Activated naive CD4-positive, alpha-beta T cell treated with anti-CD3 and anti-CD28 coated beads, Interleukin-2, amount 50 U/mL, for 72 hours (primary cell): ENCODE measurements around the gene B4GALT2. TPM values are rescaled to one million over a fixed set of nuclear protein-coding genes. Genes with fewer than 3 reads are reported as not detected.
A peak's percentile ranks its signal among the peaks of the same experiment; 100 is the strongest.

Experiments used
- ATAC-seq, 2 donors: fragments of 150-1000 bp; cut with Tn5 transposase; 2 replicates each; pipeline ENCODE4 v1.10.0; 2021; ENCODE audit warnings: mild to moderate bottlenecking in 2 of 2, moderate library complexity in 2 of 2
- DNase-seq, 2 donors: peaks; one replicate each; pipeline ENCODE4 v3.0.0; 2021 to 2022; ENCODE audit warnings: low spot score in 2 of 2
- H3K27ac Mint-ChIP-seq, 2 donors: one replicate each; pipeline ENCODE4 v1.8.0; 2022; ENCODE audit warnings: mild to moderate bottlenecking in 2 of 2, mixed read lengths in 2 of 2
- H3K36me3 Mint-ChIP-seq, 2 donors: one replicate each; pipeline ENCODE4 v1.8.0; 2022; ENCODE audit warnings: mixed read lengths in 2 of 2
- H3K9me3 Mint-ChIP-seq, 2 donors: one replicate each; pipeline ENCODE4 v1.8.0; 2022; ENCODE audit warnings: mixed read lengths in 2 of 2
- total RNA-seq, 2 donors: library from RNA; stranded (reverse); gene quantifications; one replicate each; pipeline ENCODE4 v1.2.3, GENCODE V29; 2022

B4GALT2 gene
- 10 to 100 TPM; 11.3 to 24.8 TPM for total RNA-seq

GRCh38 chr1:43978551-43979260, at the start of gene B4GALT2:
Gene B4GALT2 (plus strand): TSS chr1:43979210. CDS start chr1:43981161, 1,951 bp downstream.
- H3K27ac Mint-ChIP-seq = peak within 1 kb of the TSS; percentile 31 to 77
- peaks cover 23 to 37% of the 10 kb centered on the region in 2 donors for H3K36me3 Mint-ChIP-seq
- H3K9me3 Mint-ChIP-seq = no peaks in the 10 kb centered on the region
- ATAC-seq (peak; percentile 15), DNase-seq (peak; percentile 63 to 65)

- Mint-ChIP-seq H3K9me3 (no peaks in the 10 kb centered on the region), H3K36me3 (no peaks in the 10 kb centered on the region), H3K27ac (no peak overlapping the region)
- DNase-seq = no peak
- peak in 1 of 2 donors; percentile 39 for ATAC-seq
These were observed 48.7 kb upstream of the B4GALT2 start for GRCh38 chr1:43930168-43930948.

- Mint-ChIP-seq H3K9me3 (no peaks in the 10 kb centered on the region), H3K27ac (no peak overlapping the region), H3K36me3 (no peaks in the 10 kb centered on the region)
- no peak for DNase-seq
- no peak for ATAC-seq
These were observed 48.1 kb upstream of the B4GALT2 start for GRCh38 chr1:43930949-43931275.

- Mint-ChIP-seq H3K9me3 (no peaks in the 10 kb centered on the region), H3K36me3 (no peaks in the 10 kb centered on the region), H3K27ac (no peak overlapping the region)
- ATAC-seq (no peak), DNase-seq (no peak)
These were observed 47.0 kb upstream of the B4GALT2 start for GRCh38 chr1:43931711-43932660.

- no peak for DNase-seq
- no peaks in the 10 kb centered on the region for H3K9me3 Mint-ChIP-seq
- H3K27ac Mint-ChIP-seq = no peak overlapping the region
- no peaks in the 10 kb centered on the region for H3K36me3 Mint-ChIP-seq
- no peak for ATAC-seq
These were observed 46.1 kb upstream of the B4GALT2 start for GRCh38 chr1:43932786-43933385.

- no peak for ATAC-seq
- no peaks in the 10 kb centered on the region for H3K36me3 Mint-ChIP-seq
- no peaks in the 10 kb centered on the region for H3K9me3 Mint-ChIP-seq
- DNase-seq = no peak
- H3K27ac Mint-ChIP-seq = peak within 1 kb of the TSS in 1 of 2 donors; percentile 81
These were observed 45.5 kb upstream of the B4GALT2 start, which contains the start of gene ARTN for GRCh38 chr1:43933386-43934100. Gene ARTN (plus strand): TSS chr1:43933801. CDS start chr1:43935657, 1,856 bp downstream.

- no peak overlapping the region for H3K27ac Mint-ChIP-seq
- DNase-seq (peak in 1 of 2 donors; percentile 78), ATAC-seq (peak; percentile 67 to 68)
- H3K9me3 Mint-ChIP-seq = no peaks in the 10 kb centered on the region
- no peaks in the 10 kb centered on the region for H3K36me3 Mint-ChIP-seq
These were observed 44.7 kb upstream of the B4GALT2 start for GRCh38 chr1:43934101-43934985.

- Mint-ChIP-seq H3K9me3 (no peaks in the 10 kb centered on the region), H3K36me3 (no peaks in the 10 kb centered on the region), H3K27ac (no peak overlapping the region)
- DNase-seq (no peak), ATAC-seq (no peak)
These were observed 44.1 kb upstream of the B4GALT2 start for GRCh38 chr1:43934986-43935324.

GRCh38 chr1:43935711-43936427, 43.1 kb upstream of the B4GALT2 start:
- H3K27ac Mint-ChIP-seq = no peak overlapping the region
- no peaks in the 10 kb centered on the region for H3K9me3 Mint-ChIP-seq
- ATAC-seq = no peak
- no peak for DNase-seq
- H3K36me3 Mint-ChIP-seq = no peaks in the 10 kb centered on the region

GRCh38 chr1:43936431-43937151, 42.4 kb upstream of the B4GALT2 start:
- Mint-ChIP-seq H3K36me3 (no peaks in the 10 kb centered on the region), H3K27ac (no peak overlapping the region), H3K9me3 (no peaks in the 10 kb centered on the region)
- DNase-seq = no peak
- peak in 1 of 2 donors; percentile 36 for ATAC-seq

GRCh38 chr1:43937179-43937865, 41.7 kb upstream of the B4GALT2 start:
- no peak overlapping the region for H3K27ac Mint-ChIP-seq
- no peaks in the 10 kb centered on the region for H3K9me3 Mint-ChIP-seq
- ATAC-seq (no peak), DNase-seq (no peak)
- H3K36me3 Mint-ChIP-seq = no peaks in the 10 kb centered on the region

- ATAC-seq (no peak), DNase-seq (no peak)
- Mint-ChIP-seq H3K27ac (no peak overlapping the region), H3K9me3 (no peaks in the 10 kb centered on the region), H3K36me3 (no peaks in the 10 kb centered on the region)
These were observed 40.6 kb upstream of the B4GALT2 start for GRCh38 chr1:43938383-43938782.

GRCh38 chr1:43938892-43939587, 40.0 kb upstream of the B4GALT2 start:
- H3K36me3 Mint-ChIP-seq = no peaks in the 10 kb centered on the region
- no peak for ATAC-seq
- no peak for DNase-seq
- no peaks in the 10 kb centered on the region for H3K9me3 Mint-ChIP-seq
- no peak overlapping the region for H3K27ac Mint-ChIP-seq
